Endothelial cell of umbilical vein (primary cell): ENCODE data around the gene PPP1R3E.

Experiments used
- EZH2 ChIP-seq: IDR thresholded peaks from 2 replicates; pipeline ENCODE4 v1.6.1; 2012; ENCODE audit warnings: borderline replicate concordance, low read depth, mild to moderate bottlenecking, moderate library complexity, low read length, inconsistent platforms; ENCODE audit not compliant: severe bottlenecking
- MYC ChIP-seq: IDR thresholded peaks from one replicate; pipeline ENCODE4 v1.6.1; 2011; ENCODE audit warnings: mild to moderate bottlenecking, low read depth, low read length
- POLR2A ChIP-seq: IDR thresholded peaks from 2 replicates; pipeline ENCODE4 v1.6.1; 2012; ENCODE audit warnings: low read depth, mild to moderate bottlenecking, control low read depth, low read length
- POLR2AphosphoS5 ChIP-seq: IDR thresholded peaks from 2 replicates; pipeline ENCODE4 v1.6.1; 2012; ENCODE audit warnings: low read depth, mild to moderate bottlenecking, control low read depth, low read length, moderate library complexity; ENCODE audit not compliant: insufficient read depth
- TF ChIP-seq, protein P1 (sequence below), 2 donors: IDR thresholded peaks; 1 replicate in 1 of 2; 2 replicates in 1 of 2; pipeline ENCODE4 v1.5.1; 2011; ENCODE audit warnings: low read length in 2 of 2, mild to moderate bottlenecking in 2 of 2, moderate library complexity in 2 of 2, control low read depth in 1 of 2, inconsistent platforms in 1 of 2, low read depth in 1 of 2; ENCODE audit not compliant: insufficient read depth in 1 of 2; ENCODE audit errors: extremely low read depth in 1 of 2
- TF ChIP-seq, protein P2 (sequence below): IDR thresholded peaks from 2 replicates; pipeline ENCODE4 v1.6.1; 2011; ENCODE audit not compliant: insufficient read depth, insufficient read length

DNA sequence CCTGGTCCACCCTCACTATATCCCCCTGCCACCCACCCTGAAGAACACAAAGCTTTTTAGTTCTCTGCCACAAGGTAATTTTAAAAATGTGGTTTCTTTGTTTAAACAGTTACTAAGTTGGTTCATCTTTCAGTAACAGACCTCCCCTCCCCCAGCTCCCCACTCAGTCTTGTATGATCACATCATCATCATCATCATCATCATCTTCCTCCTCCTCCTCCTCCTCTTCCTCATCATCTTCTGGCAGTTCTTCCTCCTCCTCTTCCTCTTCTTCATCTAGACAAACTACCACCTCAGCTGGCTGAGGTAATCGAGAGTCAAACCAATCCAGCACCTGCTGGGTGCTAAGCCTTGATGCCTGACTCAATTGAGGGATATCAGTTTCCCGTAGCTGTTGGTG lies 27.2 kb downstream of the PPP1R3E start:
- TF ChIP-seq EZH2 (no peak), POLR2A (no peak), MYC (no peak), POLR2AphosphoS5 (no peak)
- TF ChIP-seq, protein P1, sequence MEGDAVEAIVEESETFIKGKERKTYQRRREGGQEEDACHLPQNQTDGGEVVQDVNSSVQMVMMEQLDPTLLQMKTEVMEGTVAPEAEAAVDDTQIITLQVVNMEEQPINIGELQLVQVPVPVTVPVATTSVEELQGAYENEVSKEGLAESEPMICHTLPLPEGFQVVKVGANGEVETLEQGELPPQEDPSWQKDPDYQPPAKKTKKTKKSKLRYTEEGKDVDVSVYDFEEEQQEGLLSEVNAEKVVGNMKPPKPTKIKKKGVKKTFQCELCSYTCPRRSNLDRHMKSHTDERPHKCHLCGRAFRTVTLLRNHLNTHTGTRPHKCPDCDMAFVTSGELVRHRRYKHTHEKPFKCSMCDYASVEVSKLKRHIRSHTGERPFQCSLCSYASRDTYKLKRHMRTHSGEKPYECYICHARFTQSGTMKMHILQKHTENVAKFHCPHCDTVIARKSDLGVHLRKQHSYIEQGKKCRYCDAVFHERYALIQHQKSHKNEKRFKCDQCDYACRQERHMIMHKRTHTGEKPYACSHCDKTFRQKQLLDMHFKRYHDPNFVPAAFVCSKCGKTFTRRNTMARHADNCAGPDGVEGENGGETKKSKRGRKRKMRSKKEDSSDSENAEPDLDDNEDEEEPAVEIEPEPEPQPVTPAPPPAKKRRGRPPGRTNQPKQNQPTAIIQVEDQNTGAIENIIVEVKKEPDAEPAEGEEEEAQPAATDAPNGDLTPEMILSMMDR (IDR thresholded peaks at IDR 0.05; ENCODE audit: extremely low read depth in 1 of 2, insufficient read depth in 1 of 2, low read depth in 1 of 2, low read length in 2 of 2) = no peak
- TF ChIP-seq, protein P2, sequence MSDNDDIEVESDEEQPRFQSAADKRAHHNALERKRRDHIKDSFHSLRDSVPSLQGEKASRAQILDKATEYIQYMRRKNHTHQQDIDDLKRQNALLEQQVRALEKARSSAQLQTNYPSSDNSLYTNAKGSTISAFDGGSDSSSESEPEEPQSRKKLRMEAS = no peak
